Caco-2 (cell line): ENCODE measurements around the gene HELZ. TPM values are rescaled to one million over a fixed set of nuclear protein-coding genes. Genes with fewer than 3 reads are reported as not detected.
"Not testable (repeated sequence)": the region's sequence is repeated elsewhere in the genome, so short reads cannot be mapped to it uniquely, and the experiment has no call there.

Source experiments
- BruUV-seq: library from RNA; stranded (reverse); fragments of 400-500 nt; replicated peaks from 2 replicates; lab custom pipeline; 2021; lab: Mats Ljungman, UMichigan
- CTCF ChIA-PET: fragments of 300-600 bp; sonication (Branson Sonifier 250); formaldehyde crosslinking; loops from one replicate; lab custom pipeline; 2022; ENCODE audit warnings: antibody characterized with exemption; lab: Charles Lee
- POLR2A ChIA-PET: fragments of 300-600 bp; sonication (Branson Sonifier 250); formaldehyde crosslinking; loops from one replicate; lab custom pipeline; 2022; ENCODE audit warnings: antibody characterized with exemption; lab: Charles Lee
- DNase-seq, 2 experiments: peaks; one replicate each; pipeline versions ENCODE4 v3.0.0 to v3.0.0-alpha.2; 2020 to 2022
- H3K27me3 ChIP-seq: replicated peaks from 2 replicates; pipeline ENCODE4 v1.6.0; 2011; ENCODE audit warnings: low read length; ENCODE audit not compliant: control insufficient read depth, insufficient read depth
- H3K36me3 ChIP-seq: 2 replicates; pipeline ENCODE4 v1.5.1; 2011; ENCODE audit warnings: low read length; ENCODE audit not compliant: control insufficient read depth, insufficient read depth
- H3K4me1 ChIP-seq: fragments of 250-450 bp; sonication (Bioruptor Pico); 2 replicates; pipeline ENCODE4 v1.5.1; 2020; ENCODE audit warnings: mild to moderate bottlenecking
- H3K4me3 ChIP-seq: 2 replicates; pipeline ENCODE4 v1.5.1; 2011; ENCODE audit warnings: low read depth, mild to moderate bottlenecking, control low read depth, low read length
- H3K9me3 ChIP-seq: fragments of 250-450 bp; sonication (Bioruptor Pico); 2 replicates; pipeline ENCODE4 v1.5.1; 2020; ENCODE audit warnings: mild to moderate bottlenecking, moderate library complexity
- H3K27ac Mint-ChIP-seq: one replicate; pipeline ENCODE4 v1.8.0; 2022; ENCODE audit warnings: mixed read lengths; ENCODE audit not compliant: unreplicated experiment
- H3K27me3 Mint-ChIP-seq: one replicate; pipeline ENCODE4 v1.8.0; 2022; ENCODE audit warnings: mixed read lengths; ENCODE audit not compliant: insufficient read depth, unreplicated experiment
- H3K36me3 Mint-ChIP-seq: one replicate; pipeline ENCODE4 v1.8.0; 2022; ENCODE audit warnings: mild to moderate bottlenecking, mixed read lengths; ENCODE audit not compliant: insufficient read depth, unreplicated experiment
- H3K4me1 Mint-ChIP-seq: one replicate; pipeline ENCODE4 v1.8.0; 2022; ENCODE audit warnings: low read depth, mixed read lengths; ENCODE audit not compliant: unreplicated experiment
- H3K4me3 Mint-ChIP-seq: one replicate; pipeline ENCODE4 v1.8.0; 2022; ENCODE audit warnings: mild to moderate bottlenecking, moderate library complexity, mixed read lengths; ENCODE audit not compliant: unreplicated experiment
- H3K9me3 Mint-ChIP-seq: one replicate; pipeline ENCODE4 v1.8.0; 2022; ENCODE audit warnings: mixed read lengths; ENCODE audit not compliant: unreplicated experiment
- intact Hi-C: fragments of 100-400 bp; cut with micrococcal nuclease; formaldehyde crosslinking; loops from one replicate; pipeline ENCODE4 v1.10.0; 2022; ENCODE audit not compliant: unreplicated experiment
- total RNA-seq: library from RNA; stranded (reverse); gene quantifications from 2 replicates; pipeline ENCODE4 v1.2.3, GENCODE V29; 2022
- TF ChIP-seq, protein P1 (sequence below), 2 experiments: fragments of 200-600 bp in 1 of 2; IDR thresholded peaks; 1 replicate in 1 of 2; 2 replicates in 1 of 2; pipeline versions ENCODE4 v1.5.1 to v1.8.0; 2011 to 2022; ENCODE audit warnings: antibody characterized with exemption in 1 of 2, control low read depth in 1 of 2, inconsistent platforms in 1 of 2, low read depth in 1 of 2, low read length in 1 of 2, mild to moderate bottlenecking in 1 of 2, moderate library complexity in 1 of 2; ENCODE audit not compliant: insufficient read depth in 1 of 2, severe bottlenecking in 1 of 2, unreplicated experiment in 1 of 2

Gene HELZ
- total RNA-seq, 1 experiment from 2014 or later: 63.8 TPM

DNA sequence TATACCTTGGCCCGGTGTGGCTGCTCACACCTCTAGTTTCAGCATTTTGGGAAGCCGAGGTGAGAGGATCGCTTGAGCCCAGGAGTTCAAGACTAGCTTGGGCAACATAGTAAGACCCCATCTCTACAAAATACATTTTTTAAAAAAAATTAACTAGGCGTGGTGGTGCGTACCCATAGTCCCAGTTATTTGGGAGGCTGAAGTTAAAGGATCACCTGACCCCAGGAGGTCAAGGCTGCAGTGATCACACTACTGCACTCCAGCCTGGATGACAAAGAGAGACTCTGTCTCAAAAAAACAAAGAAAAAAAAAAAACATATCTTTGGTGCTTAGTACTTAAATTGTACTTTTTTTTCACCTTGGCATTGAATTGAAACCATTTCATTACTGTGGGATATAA lies 101.7 kb downstream of the HELZ start:
- DNase-seq: no peak
- Histone ChIP-seq H3K9me3 (no peaks in the 10 kb centered on the region), H3K27me3 (no peaks in the 10 kb centered on the region), H3K36me3 (0 out of 2 replicates have a peak, but pooled peaks cover 1% of the 10 kb centered on the region), H3K4me1 (no peaks in the 10 kb centered on the region), H3K4me3 (no peak overlapping the region)
- H3K4me3 Mint-ChIP-seq: no peak overlapping the region
- H3K9me3 Mint-ChIP-seq: no peaks in the 10 kb centered on the region
- ChIA-PET POLR2A (no interaction called here), CTCF (no interaction called here)
- no peak overlapping the region for H3K27ac Mint-ChIP-seq
- no peaks in the 10 kb centered on the region for H3K4me1 Mint-ChIP-seq
- peaks cover 53% of the 10 kb centered on the region for H3K36me3 Mint-ChIP-seq
- intact Hi-C loops: no loop called here
- no TSS peak for BruUV-seq
- H3K27me3 Mint-ChIP-seq: no peaks in the 10 kb centered on the region
- TF ChIP-seq, protein P1, sequence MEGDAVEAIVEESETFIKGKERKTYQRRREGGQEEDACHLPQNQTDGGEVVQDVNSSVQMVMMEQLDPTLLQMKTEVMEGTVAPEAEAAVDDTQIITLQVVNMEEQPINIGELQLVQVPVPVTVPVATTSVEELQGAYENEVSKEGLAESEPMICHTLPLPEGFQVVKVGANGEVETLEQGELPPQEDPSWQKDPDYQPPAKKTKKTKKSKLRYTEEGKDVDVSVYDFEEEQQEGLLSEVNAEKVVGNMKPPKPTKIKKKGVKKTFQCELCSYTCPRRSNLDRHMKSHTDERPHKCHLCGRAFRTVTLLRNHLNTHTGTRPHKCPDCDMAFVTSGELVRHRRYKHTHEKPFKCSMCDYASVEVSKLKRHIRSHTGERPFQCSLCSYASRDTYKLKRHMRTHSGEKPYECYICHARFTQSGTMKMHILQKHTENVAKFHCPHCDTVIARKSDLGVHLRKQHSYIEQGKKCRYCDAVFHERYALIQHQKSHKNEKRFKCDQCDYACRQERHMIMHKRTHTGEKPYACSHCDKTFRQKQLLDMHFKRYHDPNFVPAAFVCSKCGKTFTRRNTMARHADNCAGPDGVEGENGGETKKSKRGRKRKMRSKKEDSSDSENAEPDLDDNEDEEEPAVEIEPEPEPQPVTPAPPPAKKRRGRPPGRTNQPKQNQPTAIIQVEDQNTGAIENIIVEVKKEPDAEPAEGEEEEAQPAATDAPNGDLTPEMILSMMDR (IDR thresholded peaks at IDR 0.05; ENCODE audit: insufficient read depth in 1 of 2, low read depth in 1 of 2, low read length in 1 of 2, severe bottlenecking in 1 of 2, unreplicated experiment in 1 of 2): no peak

DNA sequence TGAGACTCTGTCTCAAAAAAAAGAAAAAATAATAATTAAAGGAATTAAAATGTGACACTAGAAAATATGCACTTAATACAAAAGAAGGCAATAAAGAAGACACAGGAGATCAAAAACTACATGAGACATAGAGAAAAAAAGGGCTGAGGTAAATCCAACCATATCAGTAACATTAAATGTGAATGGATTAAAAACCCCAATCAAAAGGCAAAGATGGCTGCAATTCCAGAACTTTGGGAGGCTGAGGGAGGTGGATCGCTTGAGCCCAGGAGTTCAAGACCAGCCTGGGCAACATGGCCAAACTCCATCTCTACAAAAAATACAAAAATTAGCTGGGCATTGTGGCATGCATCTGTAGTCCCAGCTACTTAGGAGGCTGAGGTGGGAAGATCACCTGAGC lies 103.0 kb downstream of the HELZ start:
- H3K27me3 ChIP-seq, H3K4me1 ChIP-seq, intact Hi-C loops, H3K4me1 Mint-ChIP-seq, H3K9me3 Mint-ChIP-seq, H3K9me3 ChIP-seq, H3K27me3 Mint-ChIP-seq, BruUV-seq, H3K27ac Mint-ChIP-seq, H3K4me3 ChIP-seq, POLR2A ChIA-PET, H3K4me3 Mint-ChIP-seq, H3K36me3 ChIP-seq, CTCF ChIA-PET, DNase-seq: not testable (repeated sequence)
- peaks cover 51% of the 10 kb centered on the region for H3K36me3 Mint-ChIP-seq

DNA sequence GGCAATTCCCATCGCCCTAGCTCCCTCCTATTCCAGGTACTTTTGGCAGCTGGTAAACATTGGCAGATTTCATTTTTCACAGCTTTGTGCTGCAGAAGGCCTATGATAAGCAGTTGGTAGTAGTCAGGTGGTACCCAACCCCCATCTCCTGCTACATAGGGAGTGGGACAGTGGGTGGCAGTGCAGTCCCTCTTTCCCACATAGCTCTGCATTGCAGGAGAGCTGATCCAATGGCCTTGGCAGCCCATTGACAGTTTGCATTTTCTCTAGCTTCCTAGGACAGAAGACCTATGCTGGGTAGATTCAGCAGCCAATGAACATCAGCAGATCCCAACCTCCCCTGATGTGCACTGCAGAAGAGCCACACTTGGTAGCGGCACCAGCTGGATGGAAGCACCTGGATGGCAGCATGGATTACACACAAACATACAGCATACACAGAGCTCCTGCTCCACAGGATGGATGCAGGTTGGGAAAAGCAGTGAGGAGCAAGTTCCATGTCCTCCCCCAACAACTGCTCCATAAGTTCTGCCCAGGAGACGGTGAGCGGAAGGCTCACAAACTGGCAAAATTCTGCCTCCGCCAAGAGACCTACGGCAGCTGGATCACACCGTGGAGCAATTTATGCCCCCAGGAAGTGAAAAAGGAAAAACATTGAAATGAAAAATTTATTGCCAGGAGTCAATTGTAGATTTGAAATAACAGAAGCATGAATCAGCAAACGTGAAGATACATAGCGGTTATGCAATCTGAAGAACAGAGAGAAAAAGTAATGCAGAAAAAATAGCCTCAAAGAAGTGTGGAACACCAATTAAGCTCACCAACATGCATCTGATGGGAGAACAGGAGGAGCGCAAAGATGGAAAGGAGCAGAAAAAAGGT lies 105.0 kb downstream of the HELZ start:
- POLR2A ChIA-PET: interaction anchor here (0.6 kb wide), 1 partner anchor 106 kb away, joined by 4 read pairs; no protein-coding TSS in a partner anchor
- no TSS peak for BruUV-seq
- H3K27me3 Mint-ChIP-seq: no peaks in the 10 kb centered on the region
- Histone ChIP-seq H3K4me1 (no peaks in the 10 kb centered on the region), H3K36me3 (0 out of 2 replicates have a peak, but pooled peaks cover 1% of the 10 kb centered on the region), H3K27me3 (no peaks in the 10 kb centered on the region), H3K4me3 (no peak overlapping the region), H3K9me3 (no peaks in the 10 kb centered on the region)
- TF ChIP-seq, protein P1 (IDR thresholded peaks at IDR 0.05; ENCODE audit: insufficient read depth in 1 of 2, low read depth in 1 of 2, low read length in 1 of 2, severe bottlenecking in 1 of 2, unreplicated experiment in 1 of 2): no peak
- intact Hi-C loops: no loop called here
- DNase-seq: peak in 1 of 2 experiments; percentile 15
- H3K36me3 Mint-ChIP-seq: peaks cover 52% of the 10 kb centered on the region
- H3K9me3 Mint-ChIP-seq: no peaks in the 10 kb centered on the region
- no peaks in the 10 kb centered on the region for H3K4me1 Mint-ChIP-seq
- no peak overlapping the region for H3K4me3 Mint-ChIP-seq
- no peak overlapping the region for H3K27ac Mint-ChIP-seq
- CTCF ChIA-PET: interaction anchor here (0.6 to 1.5 kb wide), 6 partner anchors 13 to 135 kb away, joined by 3 to 5 read pairs (median 3); no protein-coding TSS in a partner anchor
